CD4-positive, CD25-positive, alpha-beta regulatory T cell (primary cell): ENCODE measurements around the gene DYNC2H1. TPM values are rescaled to one million over a fixed set of nuclear protein-coding genes. Genes with fewer than 3 reads are reported as not detected.
"Not testable (repeated sequence)": the region's sequence is repeated elsewhere in the genome, so short reads cannot be mapped to it uniquely, and the experiment has no call there.

Source experiments
- ATAC-seq, 2 donors: fragments of 150-1000 bp; cut with Tn5 transposase; one replicate each; pipeline ENCODE4 v1.10.0; 2021; ENCODE audit warnings: low read depth in 2 of 2, moderate number of reproducible peaks in 2 of 2, moderate library complexity in 1 of 2
- DNase-seq, 3 donors: peaks; one replicate each; pipeline versions ENCODE4 v3.0.0 to v3.0.0-alpha.2; 2012 to 2022; ENCODE audit warnings: mixed read lengths in 1 of 3
- H3K27ac ChIP-seq: one replicate; pipeline ENCODE4 v1.7.0; 2013; ENCODE audit warnings: mild to moderate bottlenecking, low read length; ENCODE audit not compliant: insufficient read depth, poor library complexity, severe bottlenecking
- H3K27me3 ChIP-seq: one replicate; pipeline ENCODE4 v1.7.0; 2013; ENCODE audit warnings: low read length; ENCODE audit not compliant: control insufficient read depth, insufficient read depth
- H3K36me3 ChIP-seq: one replicate; pipeline ENCODE4 v1.7.0; 2013; ENCODE audit warnings: mild to moderate bottlenecking, low read length, moderate library complexity; ENCODE audit not compliant: control insufficient read depth, insufficient read depth
- H3K4me1 ChIP-seq: 2 replicates; pipeline ENCODE4 v1.7.0; 2013; ENCODE audit warnings: mild to moderate bottlenecking, low read length; ENCODE audit not compliant: insufficient read depth, control insufficient read depth, poor library complexity, severe bottlenecking
- H3K4me3 ChIP-seq: one replicate; pipeline ENCODE4 v1.7.0; 2013; ENCODE audit warnings: low read depth, mild to moderate bottlenecking, low read length, moderate library complexity
- H3K9me3 ChIP-seq, 2 experiments: 1 replicate in 1 of 2; 2 replicates in 1 of 2; pipeline ENCODE4 v1.7.0; 2013; ENCODE audit warnings: low read length in 2 of 2, mild to moderate bottlenecking in 1 of 2, moderate library complexity in 1 of 2; ENCODE audit not compliant: control insufficient read depth in 2 of 2
- H3K27ac Mint-ChIP-seq, 3 donors: one replicate each; pipeline ENCODE4 v1.8.0; 2020 to 2022; ENCODE audit warnings: mild to moderate bottlenecking in 3 of 3, mixed read lengths in 3 of 3, moderate library complexity in 2 of 3
- H3K27me3 Mint-ChIP-seq: one replicate; pipeline ENCODE4 v1.8.0; 2022; ENCODE audit warnings: mild to moderate bottlenecking, mixed read lengths
- H3K36me3 Mint-ChIP-seq: one replicate; pipeline ENCODE4 v1.8.0; 2020; ENCODE audit warnings: mixed read lengths
- H3K4me1 Mint-ChIP-seq, 4 donors: one replicate each; pipeline ENCODE4 v1.8.0; 2020 to 2022; ENCODE audit warnings: mixed read lengths in 4 of 4, mild to moderate bottlenecking in 1 of 4
- H3K4me3 Mint-ChIP-seq, 4 donors: one replicate each; pipeline ENCODE4 v1.8.0; 2020 to 2022; ENCODE audit warnings: mild to moderate bottlenecking in 4 of 4, mixed read lengths in 4 of 4, moderate library complexity in 3 of 4
- H3K9me3 Mint-ChIP-seq, 7 donors: one replicate each; pipeline ENCODE4 v1.8.0; 2020 to 2022; ENCODE audit warnings: mixed read lengths in 7 of 7, mild to moderate bottlenecking in 3 of 7, moderate library complexity in 2 of 7
- polyA plus RNA-seq, 4 donors: library from polyadenylated mRNA; unstranded; fragments of 300-500 nt; fragmentation: Illumina TruSeq; gene quantifications; one replicate each; pipeline ENCODE4 v1.2.3, GENCODE V29; 2021
- total RNA-seq: library from RNA; stranded (reverse); gene quantifications from one replicate; pipeline ENCODE4 v1.2.3, GENCODE V29; 2022

Gene DYNC2H1
- total and polyA plus RNA-seq, 5 donors from 2014 or later, result 0.10 to 1.8 (median 0.18) TPM

GRCh38 chr11:103358251-103358650 lies 249.0 kb downstream of the DYNC2H1 start:
- Mint-ChIP-seq H3K27ac (no peak overlapping the region), H3K9me3 (no peaks in the 10 kb centered on the region), H3K27me3 (no peaks in the 10 kb centered on the region), H3K36me3 (no peaks in the 10 kb centered on the region), H3K4me1 (no peaks in the 10 kb centered on the region), H3K4me3 (no peak overlapping the region)
- Histone ChIP-seq H3K27me3 (no peaks in the 10 kb centered on the region), H3K4me1 (no peaks in the 10 kb centered on the region), H3K36me3 (no peaks in the 10 kb centered on the region), H3K4me3 (no peak overlapping the region), H3K9me3 (no peaks in the 10 kb centered on the region), H3K27ac (no peak overlapping the region)
- ATAC-seq (no peak), DNase-seq (no peak)

- Mint-ChIP-seq H3K27me3 (no peaks in the 10 kb centered on the region), H3K4me1 (no peaks in the 10 kb centered on the region), H3K4me3 (no peak overlapping the region), H3K27ac (no peak overlapping the region), H3K9me3 (no peaks in the 10 kb centered on the region), H3K36me3 (no peaks in the 10 kb centered on the region)
- Histone ChIP-seq H3K27ac (no peak overlapping the region), H3K36me3 (no peaks in the 10 kb centered on the region), H3K9me3 (no peaks in the 10 kb centered on the region), H3K4me3 (no peak overlapping the region), H3K4me1 (no peaks in the 10 kb centered on the region), H3K27me3 (no peaks in the 10 kb centered on the region)
- ATAC-seq (no peak), DNase-seq (no peak)
Observed at GRCh38 chr11:103359216-103359615, 250.0 kb downstream of the DYNC2H1 start.

GRCh38 chr11:103364687-103365086 lies 255.5 kb downstream of the DYNC2H1 start:
- Histone ChIP-seq H3K36me3 (no peaks in the 10 kb centered on the region), H3K4me1 (no peaks in the 10 kb centered on the region), H3K27ac (no peak overlapping the region), H3K9me3 (no peaks in the 10 kb centered on the region), H3K4me3 (no peak overlapping the region), H3K27me3 (no peaks in the 10 kb centered on the region)
- ATAC-seq, result no peak
- H3K27ac Mint-ChIP-seq, result no peak overlapping the region
- no peak overlapping the region for H3K4me3 Mint-ChIP-seq
- no peaks in the 10 kb centered on the region for H3K27me3 Mint-ChIP-seq
- peaks cover 0 to 4% (median 0%) of the 10 kb centered on the region in 7 donors for H3K9me3 Mint-ChIP-seq
- DNase-seq, result no peak
- no peaks in the 10 kb centered on the region for H3K36me3 Mint-ChIP-seq
- no peaks in the 10 kb centered on the region for H3K4me1 Mint-ChIP-seq

GRCh38 chr11:103367650-103368049 lies 258.4 kb downstream of the DYNC2H1 start:
- Mint-ChIP-seq H3K27ac (no peak overlapping the region), H3K4me1 (no peaks in the 10 kb centered on the region), H3K4me3 (no peak overlapping the region), H3K36me3 (no peaks in the 10 kb centered on the region), H3K9me3 (peaks cover 0 to 8% (median 3%) of the 10 kb centered on the region in 7 donors), H3K27me3 (no peaks in the 10 kb centered on the region)
- no peaks in the 10 kb centered on the region for H3K4me1 ChIP-seq
- H3K27ac ChIP-seq, result no peak overlapping the region
- no peaks in the 10 kb centered on the region for H3K9me3 ChIP-seq
- H3K4me3 ChIP-seq, result no peak overlapping the region
- no peaks in the 10 kb centered on the region for H3K36me3 ChIP-seq
- no peak for DNase-seq
- H3K27me3 ChIP-seq, result no peaks in the 10 kb centered on the region
- ATAC-seq, result no peak

GRCh38 chr11:103368145-103368544 lies 258.9 kb downstream of the DYNC2H1 start:
- H3K4me3 Mint-ChIP-seq, result no peak overlapping the region
- no peaks in the 10 kb centered on the region for H3K27me3 ChIP-seq
- no peaks in the 10 kb centered on the region for H3K9me3 ChIP-seq
- DNase-seq (no peak), ATAC-seq (no peak)
- H3K36me3 Mint-ChIP-seq, result no peaks in the 10 kb centered on the region
- H3K9me3 Mint-ChIP-seq, result peaks cover 0 to 8% (median 3%) of the 10 kb centered on the region in 7 donors
- H3K27ac Mint-ChIP-seq, result no peak overlapping the region
- no peaks in the 10 kb centered on the region for H3K36me3 ChIP-seq
- no peaks in the 10 kb centered on the region for H3K4me1 Mint-ChIP-seq
- H3K4me1 ChIP-seq, result no peaks in the 10 kb centered on the region
- H3K27me3 Mint-ChIP-seq, result no peaks in the 10 kb centered on the region
- no peak overlapping the region for H3K27ac ChIP-seq
- H3K4me3 ChIP-seq, result no peak overlapping the region

GRCh38 chr11:103370076-103370475 lies 260.9 kb downstream of the DYNC2H1 start:
- no peak for ATAC-seq
- Histone ChIP-seq H3K27me3 (no peaks in the 10 kb centered on the region), H3K4me3 (no peak overlapping the region), H3K9me3 (peaks cover 2 to 3% of the 10 kb centered on the region in 2 experiments), H3K27ac (no peak overlapping the region), H3K36me3 (no peaks in the 10 kb centered on the region), H3K4me1 (no peaks in the 10 kb centered on the region)
- no peak overlapping the region for H3K4me3 Mint-ChIP-seq
- no peaks in the 10 kb centered on the region for H3K27me3 Mint-ChIP-seq
- no peaks in the 10 kb centered on the region for H3K4me1 Mint-ChIP-seq
- no peak overlapping the region for H3K27ac Mint-ChIP-seq
- H3K9me3 Mint-ChIP-seq, result peaks cover 0 to 16% (median 9%) of the 10 kb centered on the region in 7 donors
- H3K36me3 Mint-ChIP-seq, result no peaks in the 10 kb centered on the region
- DNase-seq, result no peak

- Histone ChIP-seq H3K9me3 (peaks cover 3 to 4% of the 10 kb centered on the region in 2 experiments), H3K27ac (no peak overlapping the region), H3K36me3 (no peaks in the 10 kb centered on the region), H3K4me3 (no peak overlapping the region), H3K27me3 (no peaks in the 10 kb centered on the region), H3K4me1 (no peaks in the 10 kb centered on the region)
- Mint-ChIP-seq H3K4me1 (no peaks in the 10 kb centered on the region), H3K36me3 (no peaks in the 10 kb centered on the region), H3K4me3 (no peak overlapping the region), H3K27me3 (no peaks in the 10 kb centered on the region), H3K27ac (no peak overlapping the region), H3K9me3 (peaks cover 1 to 22% (median 16%) of the 10 kb centered on the region in 7 donors)
- ATAC-seq, result no peak
- DNase-seq, result no peak
Observed at GRCh38 chr11:103372906-103373305, 263.7 kb downstream of the DYNC2H1 start.

GRCh38 chr11:103374227-103374626 lies 265.0 kb downstream of the DYNC2H1 start:
- DNase-seq, H3K4me1 Mint-ChIP-seq, H3K4me3 Mint-ChIP-seq, H3K9me3 ChIP-seq, H3K4me3 ChIP-seq, H3K27me3 ChIP-seq, ATAC-seq, H3K27ac ChIP-seq, H3K27ac Mint-ChIP-seq, H3K36me3 Mint-ChIP-seq, H3K36me3 ChIP-seq, H3K4me1 ChIP-seq, H3K27me3 Mint-ChIP-seq: not testable (repeated sequence)
- H3K9me3 Mint-ChIP-seq, result peaks cover 1 to 22% (median 12%) of the 10 kb centered on the region in 7 donors
